Measurements from ENCODE around the gene RAX2. TPM values are rescaled to one million over a fixed set of nuclear protein-coding genes. Genes with fewer than 3 reads are reported as not detected.
A peak's percentile ranks its signal among the peaks of the same experiment; 100 is the strongest.

The RAX2 gene
- not detected for total RNA-seq
- polyA plus RNA-seq = not detected
- total RNA-seq = not detected

- Mint-ChIP-seq H3K4me1 (peaks cover 0 to 8% (median 0%) of the 10 kb centered on the region in 7 donors), H3K4me3 (no peak within 1 kb of the TSS), H3K27ac (peak within 1 kb of the TSS in 1 of 9 donors; percentile 17), H3K36me3 (peaks cover 0 to 5% (median 4%) of the 10 kb centered on the region in 5 donors), H3K9me3 (peaks cover 0 to 4% (median 0%) of the 10 kb centered on the region in 11 donors), H3K27me3 (no peaks in the 10 kb centered on the region)
- POLR2A ChIA-PET = interaction anchor here (0.6 to 1.6 kb wide), 2 partner anchors 9 to 496 kb away, joined by 3 to 5 read pairs; partner anchors contain the start of gene MRPL54
- intact Hi-C loops (cut with micrococcal nuclease) = no loop called here
- H3K9me3 ChIP-seq (ENCODE audit: control insufficient read depth in 2 of 3, low read length in 3 of 3) = no peaks in the 10 kb centered on the region
- no peaks in the 10 kb centered on the region for H3K4me1 ChIP-seq (ENCODE audit: control insufficient read depth in 2 of 2, insufficient read depth in 2 of 2, low read length in 2 of 2)
- CTCF ChIA-PET = no interaction called here
- H3K27ac ChIP-seq (ENCODE audit: low read depth, low read length) = no peak within 1 kb of the TSS
- H3K36me3 ChIP-seq (ENCODE audit: control insufficient read depth in 2 of 3, insufficient read depth in 3 of 3, low read length in 3 of 3) = peaks cover 0 to 32% (median 0%) of the 10 kb centered on the region in 3 experiments
- no peaks in the 10 kb centered on the region for H3K27me3 ChIP-seq (ENCODE audit: control insufficient read depth in 2 of 2, insufficient read depth in 2 of 2, low read length in 2 of 2)
- ATAC-seq (no peak), DNase-seq (no peak)
- H3K4me3 ChIP-seq (ENCODE audit: low read length) = no peak within 1 kb of the TSS
These were observed at the start of gene RAX2 for GRCh38 chr19:3771906-3772455. TSS of gene RAX2 (minus strand) at chr19:3772228. CDS start at chr19:3771742, 486 bp downstream.

- Histone ChIP-seq H3K9me3 (ENCODE audit: control insufficient read depth in 2 of 3, low read length in 3 of 3) (no peaks in the 10 kb centered on the region), H3K27ac (ENCODE audit: low read depth, low read length) (no peak overlapping the region), H3K4me1 (ENCODE audit: control insufficient read depth in 2 of 2, insufficient read depth in 2 of 2, low read length in 2 of 2) (peaks cover 0 to 13% of the 10 kb centered on the region in 2 donors), H3K36me3 (ENCODE audit: control insufficient read depth in 2 of 3, insufficient read depth in 3 of 3, low read length in 3 of 3) (no peaks in the 10 kb centered on the region), H3K4me3 (ENCODE audit: low read length) (no peak overlapping the region), H3K27me3 (ENCODE audit: control insufficient read depth in 2 of 2, insufficient read depth in 2 of 2, low read length in 2 of 2) (no peaks in the 10 kb centered on the region)
- Mint-ChIP-seq H3K27ac (no peak overlapping the region), H3K27me3 (no peaks in the 10 kb centered on the region), H3K9me3 (peaks cover 0 to 4% (median 0%) of the 10 kb centered on the region in 11 donors), H3K4me3 (no peak overlapping the region), H3K4me1 (peaks cover 0 to 34% (median 18%) of the 10 kb centered on the region in 7 donors), H3K36me3 (no peaks in the 10 kb centered on the region)
- ATAC-seq = no peak
- ChIA-PET POLR2A (interaction anchor here (2.5 to 2.8 kb wide), 2 partner anchors 8 to 59 kb away, joined by 14 to 43 read pairs; partner anchors contain the start of genes APBA3 and MRPL54), CTCF (no interaction called here)
- intact Hi-C loops (cut with micrococcal nuclease) = loop anchor here (5.0 kb wide), 3 partner anchors 39 to 119 kb away; partner anchors contain the start of genes PIP5K1C (in 1 of the 2) and TJP3 (in 1 of the 2)
- no peak for DNase-seq
These were observed 49.1 kb upstream of the RAX2 start for GRCh38 chr19:3821156-3821555.

- Histone ChIP-seq H3K4me1 (ENCODE audit: control insufficient read depth in 2 of 2, insufficient read depth in 2 of 2, low read length in 2 of 2) (peaks cover 3 to 19% of the 10 kb centered on the region in 2 donors), H3K27ac (ENCODE audit: low read depth, low read length) (no peak overlapping the region), H3K9me3 (ENCODE audit: control insufficient read depth in 2 of 3, low read length in 3 of 3) (no peaks in the 10 kb centered on the region), H3K36me3 (ENCODE audit: control insufficient read depth in 2 of 3, insufficient read depth in 3 of 3, low read length in 3 of 3) (no peaks in the 10 kb centered on the region), H3K27me3 (ENCODE audit: control insufficient read depth in 2 of 2, insufficient read depth in 2 of 2, low read length in 2 of 2) (no peaks in the 10 kb centered on the region), H3K4me3 (ENCODE audit: low read length) (no peak overlapping the region)
- no peak overlapping the region for H3K27ac Mint-ChIP-seq
- no peak for DNase-seq
- peaks cover 0 to 4% (median 0%) of the 10 kb centered on the region in 11 donors for H3K9me3 Mint-ChIP-seq
- ChIA-PET CTCF (no interaction called here), POLR2A (interaction anchor here (3.0 kb wide), 1 partner anchor 58 kb away, joined by 18 read pairs; the partner anchor contains the start of genes APBA3 and MRPL54)
- no peak overlapping the region for H3K4me3 Mint-ChIP-seq
- H3K27me3 Mint-ChIP-seq = no peaks in the 10 kb centered on the region
- H3K4me1 Mint-ChIP-seq = peaks cover 2 to 42% (median 23%) of the 10 kb centered on the region in 7 donors
- no peaks in the 10 kb centered on the region for H3K36me3 Mint-ChIP-seq
- intact Hi-C loops (cut with micrococcal nuclease) = loop anchor here (5.0 kb wide), 3 partner anchors 38 to 118 kb away; partner anchors contain the start of genes PIP5K1C (in 1 of the 2) and TJP3 (in 1 of the 2)
- ATAC-seq = no peak
These were observed 48.0 kb upstream of the RAX2 start for GRCh38 chr19:3819989-3820388.

GRCh38 chr19:3818918-3819317 is 46.9 kb upstream of the RAX2 start:
- peaks cover 13 to 30% of the 10 kb centered on the region in 2 donors for H3K4me1 ChIP-seq (ENCODE audit: control insufficient read depth in 2 of 2, insufficient read depth in 2 of 2, low read length in 2 of 2)
- peak overlapping the region in 3 of 10 donors; percentile 41 to 66 (median 53) for H3K4me3 Mint-ChIP-seq
- intact Hi-C loops (cut with micrococcal nuclease) = no loop called here
- no peak for ATAC-seq
- peaks cover 12 to 53% (median 34%) of the 10 kb centered on the region in 7 donors for H3K4me1 Mint-ChIP-seq
- no peak overlapping the region for H3K4me3 ChIP-seq (ENCODE audit: low read length)
- H3K36me3 Mint-ChIP-seq = no peaks in the 10 kb centered on the region
- no peak for DNase-seq
- H3K27ac ChIP-seq (ENCODE audit: low read depth, low read length) = no peak overlapping the region
- peaks cover 0 to 4% (median 0%) of the 10 kb centered on the region in 11 donors for H3K9me3 Mint-ChIP-seq
- no peaks in the 10 kb centered on the region for H3K27me3 ChIP-seq (ENCODE audit: control insufficient read depth in 2 of 2, insufficient read depth in 2 of 2, low read length in 2 of 2)
- H3K27ac Mint-ChIP-seq = peak overlapping the region in 1 of 9 donors; percentile 72
- H3K9me3 ChIP-seq (ENCODE audit: control insufficient read depth in 2 of 3, low read length in 3 of 3) = no peaks in the 10 kb centered on the region
- no peaks in the 10 kb centered on the region for H3K36me3 ChIP-seq (ENCODE audit: control insufficient read depth in 2 of 3, insufficient read depth in 3 of 3, low read length in 3 of 3)
- CTCF ChIA-PET = interaction anchor here (1.3 kb wide), 1 partner anchor 56 kb away, joined by 5 read pairs; the partner anchor contains the start of gene MRPL54
- POLR2A ChIA-PET = interaction anchor here (0.8 to 3.0 kb wide), 3 partner anchors 12 to 128 kb away, joined by 3 to 18 read pairs (median 3); partner anchors contain the start of genes APBA3 and MRPL54
- no peaks in the 10 kb centered on the region for H3K27me3 Mint-ChIP-seq

- ChIA-PET POLR2A (interaction anchor here (0.6 to 3.0 kb wide), 5 partner anchors 12 to 128 kb away, joined by 3 to 18 read pairs (median 3); partner anchors contain the start of genes APBA3 and MRPL54), CTCF (interaction anchor here (1.3 kb wide), 1 partner anchor 56 kb away, joined by 5 read pairs; the partner anchor contains the start of gene MRPL54)
- no peaks in the 10 kb centered on the region for H3K36me3 ChIP-seq (ENCODE audit: control insufficient read depth in 2 of 3, insufficient read depth in 3 of 3, low read length in 3 of 3)
- H3K4me1 ChIP-seq (ENCODE audit: control insufficient read depth in 2 of 2, insufficient read depth in 2 of 2, low read length in 2 of 2) = peaks cover 17 to 34% of the 10 kb centered on the region in 2 donors
- no peak overlapping the region for H3K4me3 ChIP-seq (ENCODE audit: low read length)
- H3K4me3 Mint-ChIP-seq = peak overlapping the region in 7 of 10 donors; percentile 16 to 66 (median 50)
- ATAC-seq (peak; percentile 22), DNase-seq (peak in 1 of 9 donors; percentile 39)
- H3K9me3 ChIP-seq (ENCODE audit: control insufficient read depth in 2 of 3, low read length in 3 of 3) = no peaks in the 10 kb centered on the region
- no peaks in the 10 kb centered on the region for H3K36me3 Mint-ChIP-seq
- H3K27me3 ChIP-seq (ENCODE audit: control insufficient read depth in 2 of 2, insufficient read depth in 2 of 2, low read length in 2 of 2) = no peaks in the 10 kb centered on the region
- H3K9me3 Mint-ChIP-seq = peaks cover 0 to 4% (median 0%) of the 10 kb centered on the region in 11 donors
- no peak overlapping the region for H3K27ac ChIP-seq (ENCODE audit: low read depth, low read length)
- peaks cover 17 to 57% (median 38%) of the 10 kb centered on the region in 7 donors for H3K4me1 Mint-ChIP-seq
- intact Hi-C loops (cut with micrococcal nuclease) = no loop called here
- H3K27me3 Mint-ChIP-seq = no peaks in the 10 kb centered on the region
- peak overlapping the region in 5 of 9 donors; percentile 19 to 73 (median 68) for H3K27ac Mint-ChIP-seq
These were observed 46.4 kb upstream of the RAX2 start for GRCh38 chr19:3818466-3818865.

- Mint-ChIP-seq H3K27me3 (no peaks in the 10 kb centered on the region), H3K36me3 (peaks cover 0 to 2% (median 0%) of the 10 kb centered on the region in 5 donors), H3K27ac (peak overlapping the region in 7 of 9 donors; percentile 13 to 74 (median 62)), H3K4me3 (peak overlapping the region in 8 of 10 donors; percentile 13 to 66 (median 36)), H3K4me1 (peaks cover 20 to 64% (median 45%) of the 10 kb centered on the region in 7 donors), H3K9me3 (peaks cover 0 to 4% (median 0%) of the 10 kb centered on the region in 11 donors)
- Histone ChIP-seq H3K27ac (ENCODE audit: low read depth, low read length) (no peak overlapping the region), H3K4me3 (ENCODE audit: low read length) (no peak overlapping the region), H3K9me3 (ENCODE audit: control insufficient read depth in 2 of 3, low read length in 3 of 3) (no peaks in the 10 kb centered on the region), H3K36me3 (ENCODE audit: control insufficient read depth in 2 of 3, insufficient read depth in 3 of 3, low read length in 3 of 3) (no peaks in the 10 kb centered on the region), H3K4me1 (ENCODE audit: control insufficient read depth in 2 of 2, insufficient read depth in 2 of 2, low read length in 2 of 2) (peaks cover 24 to 41% of the 10 kb centered on the region in 2 donors), H3K27me3 (ENCODE audit: control insufficient read depth in 2 of 2, insufficient read depth in 2 of 2, low read length in 2 of 2) (no peaks in the 10 kb centered on the region)
- ChIA-PET POLR2A (interaction anchor here (0.6 to 3.0 kb wide), 3 partner anchors 21 to 56 kb away, joined by 3 to 18 read pairs (median 3); partner anchors contain the start of genes APBA3 and MRPL54), CTCF (no interaction called here)
- DNase-seq (no peak), ATAC-seq (no peak)
- intact Hi-C loops (cut with micrococcal nuclease) = no loop called here
These were observed 45.7 kb upstream of the RAX2 start for GRCh38 chr19:3817761-3818160.

Measured in naive thymus-derived CD4-positive, alpha-beta T cell (primary cell).